RWPE2 (cell line): ENCODE results near the gene FGF10.
A peak's percentile ranks its signal among the peaks of the same experiment; 100 is the strongest.

Experiments used
- ATAC-seq: fragments of 200-7000 bp; cut with Tn5 transposase; 3 replicates; pipeline ENCODE4 v1.9.1; 2021; ENCODE audit warnings: low read depth
- DNase-seq: peaks from one replicate; pipeline ENCODE4 v3.0.0-alpha.2; 2020; ENCODE audit warnings: low spot score
- H3K27ac ChIP-seq: fragments of 450-650 bp; 2 replicates; pipeline ENCODE4 v1.5.1; 2017; ENCODE audit warnings: mild to moderate bottlenecking; ENCODE audit not compliant: poor library complexity, severe bottlenecking
- H3K27me3 ChIP-seq: fragments of 250-450 bp; sonication (Bioruptor Pico); 2 replicates; pipeline ENCODE4 v1.5.1; 2021; ENCODE audit warnings: mild to moderate bottlenecking, moderate library complexity; ENCODE audit not compliant: insufficient read depth, poor library complexity, severe bottlenecking
- H3K36me3 ChIP-seq: fragments of 250-450 bp; sonication (Bioruptor Pico); 2 replicates; pipeline ENCODE4 v1.5.1; 2020; ENCODE audit warnings: low read depth, mild to moderate bottlenecking, moderate library complexity
- H3K4me1 ChIP-seq: fragments of 250-450 bp; sonication (Bioruptor Pico); 2 replicates; pipeline ENCODE4 v1.5.1; 2021; ENCODE audit warnings: mild to moderate bottlenecking, moderate library complexity; ENCODE audit not compliant: insufficient read depth, poor library complexity, severe bottlenecking
- H3K4me3 ChIP-seq: fragments of 250-450 bp; sonication (Bioruptor Pico); 2 replicates; pipeline ENCODE4 v1.5.1; 2021; ENCODE audit warnings: mild to moderate bottlenecking, moderate library complexity; ENCODE audit not compliant: severe bottlenecking
- H3K9me3 ChIP-seq: fragments of 250-450 bp; sonication (Bioruptor Pico); 2 replicates; pipeline ENCODE4 v1.5.1; 2021; ENCODE audit warnings: mild to moderate bottlenecking, moderate library complexity; ENCODE audit not compliant: severe bottlenecking
- CTCF ChIP-seq: fragments of 450-650 bp; IDR thresholded peaks from one replicate; pipeline ENCODE4 v1.5.1; 2017; ENCODE audit warnings: mild to moderate bottlenecking, moderate library complexity; ENCODE audit not compliant: poor library complexity, severe bottlenecking

The FGF10 gene

GRCh38 chr5:44398382-44398781 lies 9.2 kb upstream of the FGF10 start:
- Histone ChIP-seq H3K4me1 (no peaks in the 10 kb centered on the region), H3K27ac (no peak overlapping the region), H3K27me3 (peaks cover 25% of the 10 kb centered on the region), H3K9me3 (no peaks in the 10 kb centered on the region), H3K36me3 (no peaks in the 10 kb centered on the region), H3K4me3 (no peak overlapping the region)
- no peak for TF ChIP-seq CTCF
- ATAC-seq (no peak), DNase-seq (no peak)

GRCh38 chr5:44396312-44396711 lies 7.1 kb upstream of the FGF10 start:
- Histone ChIP-seq H3K4me3 (no peak overlapping the region), H3K36me3 (no peaks in the 10 kb centered on the region), H3K27me3 (peaks cover 44% of the 10 kb centered on the region), H3K4me1 (no peaks in the 10 kb centered on the region), H3K27ac (no peak overlapping the region), H3K9me3 (no peaks in the 10 kb centered on the region)
- no peak for TF ChIP-seq CTCF
- ATAC-seq (no peak), DNase-seq (no peak)

GRCh38 chr5:44390351-44390750 lies 1.1 kb upstream of the FGF10 start:
- H3K9me3 ChIP-seq: no peaks in the 10 kb centered on the region
- ATAC-seq (no peak), DNase-seq (no peak)
- no peaks in the 10 kb centered on the region for H3K4me1 ChIP-seq
- H3K4me3 ChIP-seq: no peak overlapping the region
- H3K36me3 ChIP-seq: no peaks in the 10 kb centered on the region
- H3K27ac ChIP-seq: no peak overlapping the region
- peaks cover 98% of the 10 kb centered on the region for H3K27me3 ChIP-seq
- no peak for TF ChIP-seq CTCF

GRCh38 chr5:44389823-44390143 lies 563 bp upstream of the FGF10 start:
- Histone ChIP-seq H3K36me3 (no peaks in the 10 kb centered on the region), H3K9me3 (no peaks in the 10 kb centered on the region), H3K4me3 (no peak overlapping the region), H3K27ac (no peak overlapping the region), H3K27me3 (peaks cover 96% of the 10 kb centered on the region), H3K4me1 (no peaks in the 10 kb centered on the region)
- DNase-seq (no peak), ATAC-seq (peak; percentile 15; the same call in 1 of the 3 replicates)
- no peak for TF ChIP-seq CTCF

GRCh38 chr5:44388321-44389089 lies 715 bp downstream of the FGF10 start:
- Histone ChIP-seq H3K27me3 (peaks cover 91% of the 10 kb centered on the region), H3K27ac (no peak overlapping the region), H3K4me1 (no peaks in the 10 kb centered on the region), H3K4me3 (no peak overlapping the region), H3K36me3 (no peaks in the 10 kb centered on the region), H3K9me3 (no peaks in the 10 kb centered on the region)
- DNase-seq: peak; percentile 57
- TF ChIP-seq CTCF: no peak
- peak; percentile 54 for ATAC-seq
